Calu3 (cell line): Measurements from ENCODE around the gene ACADVL. TPM values are rescaled to one million over a fixed set of nuclear protein-coding genes. Genes with fewer than 3 reads are reported as not detected.
A peak's percentile ranks its signal among the peaks of the same experiment; 100 is the strongest.

Experiments
- BruUV-seq: library from RNA; stranded (reverse); fragments of 400-500 nt; replicated peaks from 2 replicates; lab custom pipeline; 2021; lab: Mats Ljungman, UMichigan
- CTCF ChIA-PET: fragments of 300-600 bp; sonication (Branson Sonifier 250); formaldehyde crosslinking; loops from one replicate; lab custom pipeline; 2022; ENCODE audit warnings: antibody characterized with exemption; lab: Charles Lee
- DNase-seq: peaks from one replicate; pipeline ENCODE4 v3.0.0; 2022
- H3K27ac Mint-ChIP-seq: one replicate; pipeline ENCODE4 v1.8.0; 2022; ENCODE audit warnings: mixed read lengths; ENCODE audit not compliant: unreplicated experiment
- H3K27me3 Mint-ChIP-seq: one replicate; pipeline ENCODE4 v1.8.0; 2022; ENCODE audit warnings: mixed read lengths; ENCODE audit not compliant: unreplicated experiment
- H3K36me3 Mint-ChIP-seq: one replicate; pipeline ENCODE4 v1.8.0; 2022; ENCODE audit warnings: mild to moderate bottlenecking, moderate library complexity, mixed read lengths; ENCODE audit not compliant: insufficient read depth, unreplicated experiment
- H3K4me1 Mint-ChIP-seq: one replicate; pipeline ENCODE4 v1.8.0; 2022; ENCODE audit warnings: mild to moderate bottlenecking, low read depth, mixed read lengths; ENCODE audit not compliant: unreplicated experiment
- H3K4me3 Mint-ChIP-seq: one replicate; pipeline ENCODE4 v1.8.0; 2022; ENCODE audit warnings: mild to moderate bottlenecking, low read depth, moderate library complexity, mixed read lengths; ENCODE audit not compliant: unreplicated experiment
- H3K9me3 Mint-ChIP-seq: one replicate; pipeline ENCODE4 v1.8.0; 2022; ENCODE audit warnings: low read depth, mixed read lengths; ENCODE audit not compliant: unreplicated experiment
- CTCF ChIP-seq: fragments of 200-600 bp; IDR thresholded peaks from one replicate; pipeline ENCODE4 v1.8.0; 2022; ENCODE audit warnings: antibody characterized with exemption; ENCODE audit not compliant: unreplicated experiment
- intact Hi-C: fragments of 100-400 bp; cut with micrococcal nuclease; formaldehyde crosslinking; loops from one replicate; pipeline ENCODE4 v1.10.0; 2022; ENCODE audit not compliant: unreplicated experiment
- microRNA-seq: library from miRNA; unstranded; fragments of <30 nt; microRNA quantifications from one replicate; pipeline ENCODE4 v1.2.0, GENCODE V29; 2022
- total RNA-seq: library from RNA; stranded (reverse); gene quantifications from 2 replicates; pipeline ENCODE4 v1.2.3, GENCODE V29; 2022

Gene ACADVL
- total RNA-seq, 1 experiment from 2014 or later: 552 TPM

GRCh38 chr17:7262192-7262934 lies 42.6 kb downstream of the ACADVL start, which contains the start of gene CLDN7:
TSS of gene CLDN7 (minus strand) at chr17:7262478. CDS start at chr17:7262043, 435 bp downstream.
- no peaks in the 10 kb centered on the region for H3K9me3 Mint-ChIP-seq
- TF ChIP-seq CTCF: no peak
- no peaks in the 10 kb centered on the region for H3K27me3 Mint-ChIP-seq
- peak within 1 kb of the TSS; percentile 94 for H3K27ac Mint-ChIP-seq
- CTCF ChIA-PET: interaction anchor here (1.0 to 1.1 kb wide), 2 partner anchors 20 to 42 kb away, joined by 4 to 5 read pairs; partner anchors contain the start of gene GABARAP
- peak within 1 kb of the TSS; percentile 90 for H3K4me3 Mint-ChIP-seq
- H3K36me3 Mint-ChIP-seq: peaks cover 68% of the 10 kb centered on the region
- intact Hi-C loops: no loop called here
- peak; percentile 94 for DNase-seq
- no TSS peak for BruUV-seq
- peaks cover 20% of the 10 kb centered on the region for H3K4me1 Mint-ChIP-seq

- TSS peak; percentile 25 for BruUV-seq
- peak overlapping the region; percentile 94 for H3K27ac Mint-ChIP-seq
- H3K9me3 Mint-ChIP-seq: no peaks in the 10 kb centered on the region
- peak overlapping the region; percentile 90 for H3K4me3 Mint-ChIP-seq
- H3K27me3 Mint-ChIP-seq: no peaks in the 10 kb centered on the region
- H3K36me3 Mint-ChIP-seq: peaks cover 63% of the 10 kb centered on the region
- TF ChIP-seq CTCF: no peak
- CTCF ChIA-PET: interaction anchor here (0.7 to 1.0 kb wide), 2 partner anchors 21 to 33 kb away, joined by 3 to 5 read pairs; partner anchors contain the start of gene GABARAP
- H3K4me1 Mint-ChIP-seq: peaks cover 20% of the 10 kb centered on the region
- intact Hi-C loops: no loop called here
- peak; percentile 68 for DNase-seq
Measured at GRCh38 chr17:7262935-7263800, 43.4 kb downstream of the ACADVL start.

- no peaks in the 10 kb centered on the region for H3K27me3 Mint-ChIP-seq
- no peak for DNase-seq
- intact Hi-C loops: no loop called here
- H3K36me3 Mint-ChIP-seq: peaks cover 57% of the 10 kb centered on the region
- no peaks in the 10 kb centered on the region for H3K9me3 Mint-ChIP-seq
- CTCF ChIA-PET: interaction anchor here (0.6 to 0.7 kb wide), 2 partner anchors 16 to 32 kb away, joined by 3 read pairs; no protein-coding TSS in a partner anchor
- peak overlapping the region; percentile 90 for H3K4me3 Mint-ChIP-seq
- H3K4me1 Mint-ChIP-seq: peaks cover 20% of the 10 kb centered on the region
- peak overlapping the region; percentile 94 for H3K27ac Mint-ChIP-seq
- no peak for TF ChIP-seq CTCF
- no TSS peak for BruUV-seq
Measured at GRCh38 chr17:7263801-7264078, 44.0 kb downstream of the ACADVL start.

- DNase-seq: no peak
- peaks cover 27% of the 10 kb centered on the region for H3K36me3 Mint-ChIP-seq
- peaks cover 20% of the 10 kb centered on the region for H3K4me1 Mint-ChIP-seq
- CTCF ChIA-PET: no interaction called here
- no peaks in the 10 kb centered on the region for H3K27me3 Mint-ChIP-seq
- intact Hi-C loops: no loop called here
- no peak overlapping the region for H3K27ac Mint-ChIP-seq
- no peak overlapping the region for H3K4me3 Mint-ChIP-seq
- no peaks in the 10 kb centered on the region for H3K9me3 Mint-ChIP-seq
- BruUV-seq: no TSS peak
- no peak for TF ChIP-seq CTCF
Measured at GRCh38 chr17:7266784-7267183, 47.0 kb downstream of the ACADVL start.

Small RNAs within 50 kb of the gene (microRNA-seq; reads per million reads assigned to microRNA genes)
- gene MIR324: 4,518 reads per million, percentile 92 among the genes with 10 or more reads in this experiment

Other genes starting within 250 kb of the ACADVL start
- gene ALOX12, start 223.9 kb upstream of the ACADVL start, total RNA-seq: not detected in 2 replicates
- gene RNASEK, start 207.3 kb upstream of the ACADVL start, total RNA-seq: 120 and 124 TPM in 2 replicates
- not detected in 2 replicates for gene BCL6B, start 196.9 kb upstream of the ACADVL start, total RNA-seq
- 10.4 and 11.6 TPM in 2 replicates for gene SLC16A13, start 183.9 kb upstream of the ACADVL start, total RNA-seq
- gene SLC16A11, start 175.8 kb upstream of the ACADVL start, total RNA-seq: not detected in 2 replicates
- gene CLEC10A, start 139.7 kb upstream of the ACADVL start, total RNA-seq: not detected in 2 replicates
- not detected in 2 replicates for gene ASGR2, start 105.1 kb upstream of the ACADVL start, total RNA-seq
- gene ASGR1, start 40.6 kb upstream of the ACADVL start, total RNA-seq: 0.26 TPM in 1 of 2 replicates, not detected in the other
- gene DLG4, start 102 bp upstream of the ACADVL start, total RNA-seq: 2.0 and 4.6 TPM in 2 replicates
- gene DVL2, start 14.6 kb downstream of the ACADVL start, total RNA-seq: 44.8 and 45.7 TPM in 2 replicates
- 30.2 and 31.6 TPM in 2 replicates for gene PHF23, start 19.5 kb downstream of the ACADVL start, total RNA-seq
- 183 and 188 TPM in 2 replicates for gene GABARAP, start 22.5 kb downstream of the ACADVL start, total RNA-seq
- 85.2 and 85.3 TPM in 2 replicates for gene CTDNEP1, start 31.8 kb downstream of the ACADVL start, total RNA-seq
- 20.3 and 21.3 TPM in 2 replicates for gene ELP5, start 32.3 kb downstream of the ACADVL start, total RNA-seq
- 266 and 314 TPM in 2 replicates for gene CLDN7, start 42.5 kb downstream of the ACADVL start, total RNA-seq
- 0.19 and 0.20 TPM in 2 replicates for gene SLC2A4, start 61.8 kb downstream of the ACADVL start, total RNA-seq
- 0.24 and 0.49 TPM in 2 replicates for gene YBX2, start 74.7 kb downstream of the ACADVL start, total RNA-seq
- gene EIF5A, start 87.7 kb downstream of the ACADVL start, total RNA-seq: 608 and 648 TPM in 2 replicates
- 59.6 and 61.1 TPM in 2 replicates for gene GPS2, start 95.4 kb downstream of the ACADVL start, total RNA-seq
- gene NEURL4, start 109.4 kb downstream of the ACADVL start, total RNA-seq: 31.9 and 33.0 TPM in 2 replicates
- 4.1 TPM in 1 of 2 replicates, not detected in the other for gene ACAP1, start 116.6 kb downstream of the ACADVL start, total RNA-seq
- 8.5 and 9.9 TPM in 2 replicates for gene KCTD11, start 132.2 kb downstream of the ACADVL start, total RNA-seq
- gene TMEM95, start 135.2 kb downstream of the ACADVL start, total RNA-seq: not detected in 2 replicates
- 7.0 and 8.6 TPM in 2 replicates for gene TNK1, start 161.2 kb downstream of the ACADVL start, total RNA-seq
- gene PLSCR3, start 174.6 kb downstream of the ACADVL start, total RNA-seq: 21.9 and 26.3 TPM in 2 replicates
- gene TMEM256, start 184.2 kb downstream of the ACADVL start, total RNA-seq: 47.8 and 51.5 TPM in 2 replicates
- 13.9 and 14.6 TPM in 2 replicates for gene NLGN2, start 187.9 kb downstream of the ACADVL start, total RNA-seq
- gene SPEM1, start 200.4 kb downstream of the ACADVL start, total RNA-seq: not detected in 2 replicates
- gene SPEM2, start 205.7 kb downstream of the ACADVL start, total RNA-seq: not detected in 2 replicates
- gene SPEM3, start 208.9 kb downstream of the ACADVL start, total RNA-seq: not detected in 2 replicates
- gene TMEM102, start 215.5 kb downstream of the ACADVL start, total RNA-seq: 8.5 TPM in 2 replicates
- gene FGF11, start 219.6 kb downstream of the ACADVL start, total RNA-seq: 1.2 and 2.1 TPM in 2 replicates
- gene CHRNB1, start 225.1 kb downstream of the ACADVL start, total RNA-seq: 2.4 and 3.0 TPM in 2 replicates